Hair follicular keratinocyte (primary cell): Measurements from ENCODE around the gene MTREX. TPM values are rescaled to one million over a fixed set of nuclear protein-coding genes. Genes with fewer than 3 reads are reported as not detected.

Experiments used
- total RNA-seq: library from RNA; depleted of rRNA; stranded (reverse); fragments of >200 nt; gene quantifications from 2 replicates; pipeline ENCODE4 v1.2.3, GENCODE V29; 2015

The MTREX gene
- total RNA-seq, result 82.2 and 84.2 TPM in 2 replicates

DNA sequence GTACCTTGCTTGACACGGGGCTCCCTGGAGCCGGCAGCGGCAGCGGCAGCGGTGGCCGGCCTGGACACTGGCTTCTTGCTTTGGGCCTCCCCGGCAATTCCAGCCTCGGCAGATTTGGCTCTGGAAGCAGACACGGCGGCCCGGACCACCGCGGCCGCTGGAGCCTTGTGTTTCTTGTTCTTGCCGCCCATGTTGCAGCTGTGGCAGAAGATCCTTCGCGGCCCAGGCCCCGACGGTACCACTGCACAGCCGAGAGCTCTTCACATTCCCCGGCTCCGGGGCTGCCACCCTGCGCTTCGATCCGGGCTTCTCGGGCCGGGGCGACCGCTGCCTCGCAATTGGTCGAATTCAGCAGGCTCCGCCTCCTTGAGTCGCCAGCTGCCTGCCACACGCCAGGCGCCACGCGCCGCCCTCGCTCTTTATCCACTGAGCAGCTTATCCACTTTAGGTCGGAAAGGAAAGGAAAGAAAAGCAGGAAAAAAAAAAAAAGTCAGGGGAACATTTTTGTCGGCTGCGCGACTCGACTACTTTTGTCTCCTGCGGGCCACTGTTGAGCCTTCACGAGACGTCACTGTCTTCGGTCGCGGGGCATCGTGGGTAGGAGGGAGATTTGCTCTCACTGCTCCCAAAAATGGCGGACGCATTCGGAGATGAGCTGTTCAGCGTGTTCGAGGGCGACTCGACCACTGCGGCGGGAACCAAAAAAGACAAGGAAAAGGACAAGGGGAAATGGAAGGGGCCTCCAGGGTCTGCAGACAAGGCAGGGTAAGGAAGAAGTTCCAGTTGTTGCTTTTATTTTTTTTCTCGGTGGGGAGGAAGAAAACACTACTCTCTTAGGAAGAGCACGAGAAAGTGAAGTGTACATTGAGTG is at the start of gene MTREX, which contains the start of gene DHX29:
Gene MTREX (plus strand): TSS at position 607 of the 871 bp plus-strand sequence. CDS start 25 bp downstream, at position 632.
Gene DHX29 (minus strand): TSS at position 312 of the 871 bp plus-strand sequence. CDS start 121 bp downstream, at position 191.

Other genes starting within 250 kb of the MTREX start
- gene GZMA, start 205.3 kb upstream of the MTREX start, total RNA-seq, result not detected in 2 replicates
- gene GPX8, start 147.8 kb upstream of the MTREX start, total RNA-seq, result 28.5 and 40.4 TPM in 2 replicates
- not detected in 2 replicates for gene CDC20B, start 134.8 kb upstream of the MTREX start, total RNA-seq
- gene MCIDAS, start 80.7 kb upstream of the MTREX start, total RNA-seq, result 0.27 TPM in 1 of 2 replicates, not detected in the other
- gene CCNO, start 74.4 kb upstream of the MTREX start, total RNA-seq, result 8.5 and 8.8 TPM in 2 replicates
- 19.2 and 25.3 TPM in 2 replicates for gene DHX29, start 295 bp upstream of the MTREX start, total RNA-seq
- 20.0 and 31.6 TPM in 2 replicates for gene PLPP1, start 227.0 kb downstream of the MTREX start, total RNA-seq